H1 (cell line): Measurements from ENCODE around the gene CTNND2.

ENCODE experiments used
- ATF3 ChIP-seq: IDR thresholded peaks from 2 replicates; pipeline ENCODE4 v1.6.1; 2011; ENCODE audit warnings: low read depth, mild to moderate bottlenecking, low read length; ENCODE audit not compliant: insufficient read depth
- BRCA1 ChIP-seq: IDR thresholded peaks from 2 replicates; pipeline ENCODE4 v1.6.1; 2012; ENCODE audit warnings: low read depth, low read length, improper control_type of control experiment
- CTCF ChIP-seq, 3 experiments: IDR thresholded peaks; 1 replicate in 2 of 3; 2 replicates in 1 of 3; pipeline versions ENCODE4 v1.5.1 to v1.6.1; 2011; ENCODE audit warnings: low read length in 3 of 3, mild to moderate bottlenecking in 3 of 3, inconsistent platforms in 2 of 3, low read depth in 1 of 3, moderate library complexity in 1 of 3; ENCODE audit not compliant: insufficient read depth in 1 of 3; ENCODE audit errors: control extremely low read depth in 1 of 3
- EGR1 ChIP-seq: IDR thresholded peaks from 2 replicates; pipeline ENCODE4 v1.6.1; 2011; ENCODE audit warnings: low read depth, low read length, borderline replicate concordance
- EZH2 ChIP-seq: fragments of 200-600 bp; sonication (generic); IDR thresholded peaks from 2 replicates; pipeline ENCODE4 v1.7.1; 2012; ENCODE audit warnings: low read depth, mild to moderate bottlenecking, moderate library complexity, low read length, inconsistent platforms; ENCODE audit not compliant: severe bottlenecking
- FOSL1 ChIP-seq: IDR thresholded peaks from 2 replicates; pipeline ENCODE4 v1.6.1; 2011; ENCODE audit warnings: mild to moderate bottlenecking, low read depth, low read length, moderate library complexity; ENCODE audit not compliant: insufficient read depth
- MAFK ChIP-seq: IDR thresholded peaks from 2 replicates; pipeline ENCODE4 v1.6.1; 2012; ENCODE audit warnings: low read depth, mild to moderate bottlenecking, improper control_type of control experiment, low read length
- POLR2A ChIP-seq, 2 experiments: IDR thresholded peaks; 1 replicate in 1 of 2; 2 replicates in 1 of 2; pipeline ENCODE4 v1.6.1; 2011; ENCODE audit warnings: low read depth in 2 of 2, low read length in 2 of 2, mild to moderate bottlenecking in 2 of 2; ENCODE audit errors: control extremely low read depth in 1 of 2
- POLR2AphosphoS5 ChIP-seq: IDR thresholded peaks from 2 replicates; pipeline ENCODE4 v1.6.1; 2011; ENCODE audit warnings: low read depth, low read length
- RNF2 ChIP-seq: fragments of 200-900, 300-1000 bp; sonication (generic); IDR thresholded peaks from 2 replicates; pipeline ENCODE4 v1.7.1; 2016; ENCODE audit warnings: borderline replicate concordance, low read depth, mild to moderate bottlenecking, antibody characterized with exemption, low read length; ENCODE audit not compliant: poor library complexity, severe bottlenecking; ENCODE audit errors: missing control alignments
- TAF1 ChIP-seq: IDR thresholded peaks from 2 replicates; pipeline ENCODE4 v1.6.1; 2011; ENCODE audit warnings: mild to moderate bottlenecking, low read depth, low read length

DNA sequence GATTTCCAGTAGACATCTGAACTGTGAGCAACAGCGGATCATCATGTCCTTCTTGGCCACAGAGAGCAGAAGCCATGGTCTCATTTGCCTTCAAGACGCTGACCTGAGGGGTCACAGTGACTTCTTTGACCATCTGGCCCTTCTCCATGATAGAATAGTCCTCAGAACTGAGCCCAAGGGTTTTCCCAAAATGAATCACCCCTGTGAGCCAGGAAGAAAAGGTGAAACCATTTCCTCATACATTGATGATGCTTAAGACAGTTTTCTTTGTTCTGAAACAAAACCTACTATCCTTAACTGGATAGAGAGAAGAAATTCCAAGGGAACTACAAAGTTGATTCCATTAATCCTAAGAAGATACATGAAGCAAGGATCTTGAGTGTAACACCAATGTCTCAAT is 503.9 kb downstream of the CTNND2 start:
- TF ChIP-seq CTCF (IDR thresholded peaks at IDR 0.05; ENCODE audit: control extremely low read depth in 1 of 3, insufficient read depth in 1 of 3, low read depth in 1 of 3, low read length in 3 of 3) = no peak
- no peak for TF ChIP-seq POLR2AphosphoS5
- no peak for TF ChIP-seq POLR2A (IDR thresholded peaks at IDR 0.05; ENCODE audit: control extremely low read depth in 1 of 2, low read depth in 2 of 2, low read length in 2 of 2)
- TF ChIP-seq RNF2 = no peak
- TF ChIP-seq EGR1 = no peak
- no peak for TF ChIP-seq BRCA1
- no peak for TF ChIP-seq FOSL1
- no peak for TF ChIP-seq EZH2
- TF ChIP-seq MAFK = no peak
- no peak for TF ChIP-seq TAF1
- TF ChIP-seq ATF3 = no peak
